Prostate gland (tissue), 2 donors: ENCODE data around the gene CHD3.
A peak's percentile ranks its signal among the peaks of the same experiment; 100 is the strongest.

Source experiments
- CTCF ChIP-seq, 4 experiments: fragments of 200-600 bp in 2 of 4; fragments of 450-650 bp in 2 of 4; sonication (generic) in 2 of 4; IDR thresholded peaks; 1 replicate in 3 of 4; 2 replicates in 1 of 4; pipeline ENCODE4 v1.5.1; 2016 to 2019; ENCODE audit warnings: antibody characterized with exemption in 4 of 4, mild to moderate bottlenecking in 2 of 4, moderate library complexity in 2 of 4
- POLR2AphosphoS5 ChIP-seq: sonication (generic); formaldehyde crosslinking; IDR thresholded peaks from one replicate; pipeline ENCODE4 v1.6.1; 2017; ENCODE audit warnings: antibody characterized with exemption

GRCh38 chr17:7888184-7888920 is at the start of gene CHD3:
- TF ChIP-seq CTCF (IDR thresholded peaks at IDR 0.05) (no peak), POLR2AphosphoS5 (peak; percentile 46)
